NCI-H2227 treated with DMSO at 0.1 percent for 48 hours (cell line): ENCODE measurements around the gene PIK3C2A.

Experiments used
- DNase-seq: peaks from one replicate; lab custom pipeline; 2025; lab: John Stamatoyannopoulos, UW

PIK3C2A gene

GRCh38 chr11:17159441-17159840 is 48.3 kb downstream of the PIK3C2A start:
- DNase-seq = no peak
